Calu3 (cell line): ENCODE results near the gene CEMP1. TPM values are rescaled to one million over a fixed set of nuclear protein-coding genes. Genes with fewer than 3 reads are reported as not detected.

Experiments
- BruUV-seq: library from RNA; stranded (reverse); fragments of 400-500 nt; replicated peaks from 2 replicates; lab custom pipeline; 2021; lab: Mats Ljungman, UMichigan
- CTCF ChIA-PET: fragments of 300-600 bp; sonication (Branson Sonifier 250); formaldehyde crosslinking; loops from one replicate; lab custom pipeline; 2022; ENCODE audit warnings: antibody characterized with exemption; lab: Charles Lee
- DNase-seq: peaks from one replicate; pipeline ENCODE4 v3.0.0; 2022
- H3K27ac Mint-ChIP-seq: one replicate; pipeline ENCODE4 v1.8.0; 2022; ENCODE audit warnings: mixed read lengths; ENCODE audit not compliant: unreplicated experiment
- H3K27me3 Mint-ChIP-seq: one replicate; pipeline ENCODE4 v1.8.0; 2022; ENCODE audit warnings: mixed read lengths; ENCODE audit not compliant: unreplicated experiment
- H3K36me3 Mint-ChIP-seq: one replicate; pipeline ENCODE4 v1.8.0; 2022; ENCODE audit warnings: mild to moderate bottlenecking, moderate library complexity, mixed read lengths; ENCODE audit not compliant: insufficient read depth, unreplicated experiment
- H3K4me1 Mint-ChIP-seq: one replicate; pipeline ENCODE4 v1.8.0; 2022; ENCODE audit warnings: mild to moderate bottlenecking, low read depth, mixed read lengths; ENCODE audit not compliant: unreplicated experiment
- H3K4me3 Mint-ChIP-seq: one replicate; pipeline ENCODE4 v1.8.0; 2022; ENCODE audit warnings: mild to moderate bottlenecking, low read depth, moderate library complexity, mixed read lengths; ENCODE audit not compliant: unreplicated experiment
- H3K9me3 Mint-ChIP-seq: one replicate; pipeline ENCODE4 v1.8.0; 2022; ENCODE audit warnings: low read depth, mixed read lengths; ENCODE audit not compliant: unreplicated experiment
- intact Hi-C: fragments of 100-400 bp; cut with micrococcal nuclease; formaldehyde crosslinking; loops from one replicate; pipeline ENCODE4 v1.10.0; 2022; ENCODE audit not compliant: unreplicated experiment
- total RNA-seq: library from RNA; stranded (reverse); gene quantifications from 2 replicates; pipeline ENCODE4 v1.2.3, GENCODE V29; 2022
- TF ChIP-seq, protein P1 (sequence below): fragments of 200-600 bp; IDR thresholded peaks from one replicate; pipeline ENCODE4 v1.8.0; 2022; ENCODE audit warnings: antibody characterized with exemption; ENCODE audit not compliant: unreplicated experiment

The CEMP1 gene
- total RNA-seq, 1 experiment from 2014 or later: 0.90 TPM

- H3K27ac Mint-ChIP-seq: no peak overlapping the region
- no peak for DNase-seq
- no peak overlapping the region for H3K4me3 Mint-ChIP-seq
- no peaks in the 10 kb centered on the region for H3K9me3 Mint-ChIP-seq
- no peaks in the 10 kb centered on the region for H3K27me3 Mint-ChIP-seq
- H3K4me1 Mint-ChIP-seq: peaks cover 7% of the 10 kb centered on the region
- no TSS peak for BruUV-seq
- CTCF ChIA-PET: no interaction called here
- TF ChIP-seq, protein P1, sequence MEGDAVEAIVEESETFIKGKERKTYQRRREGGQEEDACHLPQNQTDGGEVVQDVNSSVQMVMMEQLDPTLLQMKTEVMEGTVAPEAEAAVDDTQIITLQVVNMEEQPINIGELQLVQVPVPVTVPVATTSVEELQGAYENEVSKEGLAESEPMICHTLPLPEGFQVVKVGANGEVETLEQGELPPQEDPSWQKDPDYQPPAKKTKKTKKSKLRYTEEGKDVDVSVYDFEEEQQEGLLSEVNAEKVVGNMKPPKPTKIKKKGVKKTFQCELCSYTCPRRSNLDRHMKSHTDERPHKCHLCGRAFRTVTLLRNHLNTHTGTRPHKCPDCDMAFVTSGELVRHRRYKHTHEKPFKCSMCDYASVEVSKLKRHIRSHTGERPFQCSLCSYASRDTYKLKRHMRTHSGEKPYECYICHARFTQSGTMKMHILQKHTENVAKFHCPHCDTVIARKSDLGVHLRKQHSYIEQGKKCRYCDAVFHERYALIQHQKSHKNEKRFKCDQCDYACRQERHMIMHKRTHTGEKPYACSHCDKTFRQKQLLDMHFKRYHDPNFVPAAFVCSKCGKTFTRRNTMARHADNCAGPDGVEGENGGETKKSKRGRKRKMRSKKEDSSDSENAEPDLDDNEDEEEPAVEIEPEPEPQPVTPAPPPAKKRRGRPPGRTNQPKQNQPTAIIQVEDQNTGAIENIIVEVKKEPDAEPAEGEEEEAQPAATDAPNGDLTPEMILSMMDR: no peak
- intact Hi-C loops: no loop called here
- H3K36me3 Mint-ChIP-seq: peaks cover 9% of the 10 kb centered on the region
These were observed 40.8 kb downstream of the CEMP1 start for GRCh38 chr16:2490190-2491105.

DNA sequence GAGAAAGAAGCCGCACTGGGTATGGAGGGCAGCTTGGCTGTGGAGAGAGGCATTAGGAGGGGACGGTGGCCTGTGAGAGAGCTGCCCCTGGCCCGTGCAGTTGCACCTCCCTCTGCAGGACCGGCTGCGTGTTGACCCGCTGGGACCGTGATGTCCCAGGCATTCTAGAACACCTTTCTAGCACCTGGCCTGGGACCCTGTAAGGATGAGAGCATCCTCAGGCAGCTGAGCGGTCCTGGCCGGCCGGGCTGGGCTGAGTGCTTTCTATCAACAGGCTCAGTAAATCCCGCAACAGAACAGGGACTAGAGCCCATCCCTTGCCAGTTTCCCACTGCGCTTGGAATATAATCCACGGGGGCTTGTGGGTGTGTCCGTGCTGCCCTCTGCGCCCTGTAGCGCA lies 41.6 kb downstream of the CEMP1 start:
- no peak for DNase-seq
- H3K4me3 Mint-ChIP-seq: no peak overlapping the region
- TF ChIP-seq, protein P1: no peak
- peaks cover 7% of the 10 kb centered on the region for H3K4me1 Mint-ChIP-seq
- CTCF ChIA-PET: no interaction called here
- H3K9me3 Mint-ChIP-seq: no peaks in the 10 kb centered on the region
- H3K27me3 Mint-ChIP-seq: no peaks in the 10 kb centered on the region
- peaks cover 9% of the 10 kb centered on the region for H3K36me3 Mint-ChIP-seq
- BruUV-seq: no TSS peak
- intact Hi-C loops: no loop called here
- H3K27ac Mint-ChIP-seq: no peak overlapping the region

GRCh38 chr16:2487903-2488531 lies 43.2 kb downstream of the CEMP1 start:
- Mint-ChIP-seq H3K27ac (no peak overlapping the region), H3K9me3 (no peaks in the 10 kb centered on the region), H3K4me1 (peaks cover 7% of the 10 kb centered on the region), H3K36me3 (peaks cover 9% of the 10 kb centered on the region), H3K4me3 (no peak overlapping the region), H3K27me3 (no peaks in the 10 kb centered on the region)
- intact Hi-C loops: no loop called here
- CTCF ChIA-PET: interaction anchor here (0.7 kb wide), 1 partner anchor 141 kb away, joined by 3 read pairs; no protein-coding TSS in a partner anchor
- BruUV-seq: no TSS peak
- DNase-seq: no peak
- TF ChIP-seq, protein P1: no peak

DNA sequence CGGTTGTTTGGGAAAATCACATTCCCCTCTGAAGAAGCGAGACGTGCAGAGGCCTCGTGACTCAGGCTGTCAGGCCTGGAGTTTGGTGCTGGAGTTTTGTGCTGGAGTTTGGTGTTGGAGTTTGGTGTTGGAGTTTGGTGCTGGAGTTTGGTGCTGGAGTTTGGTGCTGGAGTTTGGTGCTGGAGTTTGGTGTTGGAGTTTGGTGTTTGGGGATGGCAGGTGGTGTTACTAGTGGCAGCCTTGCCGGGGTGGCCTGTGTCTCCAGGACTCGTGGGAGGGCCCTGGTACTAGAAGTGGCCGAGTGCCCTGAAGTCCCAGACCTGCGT lies 43.7 kb downstream of the CEMP1 start:
- intact Hi-C loops: no loop called here
- no peak overlapping the region for H3K27ac Mint-ChIP-seq
- TF ChIP-seq, protein P1: no peak
- CTCF ChIA-PET: no interaction called here
- no peaks in the 10 kb centered on the region for H3K27me3 Mint-ChIP-seq
- peaks cover 14% of the 10 kb centered on the region for H3K36me3 Mint-ChIP-seq
- peaks cover 7% of the 10 kb centered on the region for H3K4me1 Mint-ChIP-seq
- BruUV-seq: no TSS peak
- DNase-seq: no peak
- H3K9me3 Mint-ChIP-seq: no peaks in the 10 kb centered on the region
- no peak overlapping the region for H3K4me3 Mint-ChIP-seq
